ENCODE data around the gene EIF2S2.

GRCh38 chr20:34096699-34097444, 15.2 kb downstream of the EIF2S2 start:
- TF ChIP-seq CTCF (IDR thresholded peaks at IDR 0.05): no peak
- TF ChIP-seq EZH2 (IDR thresholded peaks at IDR 0.05; ENCODE audit: borderline replicate concordance, insufficient read depth, low read depth, low read length, poor library complexity, severe bottlenecking): no peak
